ENCODE measurements around the gene PKIG.

DNA sequence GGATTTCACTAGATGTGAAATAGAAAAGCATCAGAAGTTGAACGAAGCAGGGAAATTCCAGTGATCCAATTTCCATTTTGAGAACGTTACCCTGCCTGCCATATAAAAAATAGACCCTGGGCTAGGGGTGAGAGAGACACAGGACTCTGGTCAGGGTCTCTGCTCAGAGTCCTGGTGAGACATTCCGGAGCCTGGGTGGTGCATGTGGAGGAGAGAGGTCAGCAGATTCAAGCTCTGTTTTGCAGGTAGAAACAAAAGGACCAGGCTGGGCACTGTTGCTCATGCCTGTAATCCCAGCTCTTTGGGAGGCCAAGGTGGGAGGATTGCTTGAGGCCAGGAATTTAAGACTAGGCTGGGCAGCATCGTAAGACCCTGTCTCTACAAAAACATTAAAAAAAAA is 17.9 kb downstream of the PKIG start:
- TF ChIP-seq, protein P1, sequence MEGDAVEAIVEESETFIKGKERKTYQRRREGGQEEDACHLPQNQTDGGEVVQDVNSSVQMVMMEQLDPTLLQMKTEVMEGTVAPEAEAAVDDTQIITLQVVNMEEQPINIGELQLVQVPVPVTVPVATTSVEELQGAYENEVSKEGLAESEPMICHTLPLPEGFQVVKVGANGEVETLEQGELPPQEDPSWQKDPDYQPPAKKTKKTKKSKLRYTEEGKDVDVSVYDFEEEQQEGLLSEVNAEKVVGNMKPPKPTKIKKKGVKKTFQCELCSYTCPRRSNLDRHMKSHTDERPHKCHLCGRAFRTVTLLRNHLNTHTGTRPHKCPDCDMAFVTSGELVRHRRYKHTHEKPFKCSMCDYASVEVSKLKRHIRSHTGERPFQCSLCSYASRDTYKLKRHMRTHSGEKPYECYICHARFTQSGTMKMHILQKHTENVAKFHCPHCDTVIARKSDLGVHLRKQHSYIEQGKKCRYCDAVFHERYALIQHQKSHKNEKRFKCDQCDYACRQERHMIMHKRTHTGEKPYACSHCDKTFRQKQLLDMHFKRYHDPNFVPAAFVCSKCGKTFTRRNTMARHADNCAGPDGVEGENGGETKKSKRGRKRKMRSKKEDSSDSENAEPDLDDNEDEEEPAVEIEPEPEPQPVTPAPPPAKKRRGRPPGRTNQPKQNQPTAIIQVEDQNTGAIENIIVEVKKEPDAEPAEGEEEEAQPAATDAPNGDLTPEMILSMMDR (conservative IDR thresholded peaks at IDR 0.05; ENCODE audit: low read depth in 2 of 2), result no peak
- TF ChIP-seq POLR2AphosphoS5 (IDR thresholded peaks at IDR 0.05; ENCODE audit: low read depth), result no peak

Data from GM23338 (cell line).